K562 (cell line): Measurements from ENCODE around the gene POLD4. TPM values are rescaled to one million over a fixed set of nuclear protein-coding genes. Genes with fewer than 3 reads are reported as not detected.
A peak's percentile ranks its signal among the peaks of the same experiment; 100 is the strongest.

Experiments
- DNMT1 ChIP-seq: fragments of 450-650 bp; IDR thresholded peaks from 2 replicates; pipeline ENCODE4 v1.6.1; 2016; ENCODE audit warnings: antibody characterized with exemption, mild to moderate bottlenecking
- NFYB ChIP-seq: IDR thresholded peaks from 2 replicates; pipeline ENCODE4 v1.6.1; 2011; ENCODE audit warnings: mild to moderate bottlenecking, moderate library complexity; ENCODE audit not compliant: insufficient read length; ENCODE audit errors: extremely low read depth
- RBFOX2 ChIP-seq: fragments of 200-400 bp; formaldehyde crosslinking; IDR thresholded peaks from 2 replicates; pipeline ENCODE4 v1.6.1; 2017; ENCODE audit warnings: low read depth, mild to moderate bottlenecking, low read length, moderate library complexity
- RUNX1 ChIP-seq: sonication (generic); IDR thresholded peaks from 2 replicates; pipeline ENCODE4 v1.6.1; 2016; ENCODE audit warnings: antibody characterized with exemption, low read depth
- ZNF512 ChIP-seq: IDR thresholded peaks from 2 replicates; pipeline ENCODE4 v1.6.1; 2016; ENCODE audit warnings: missing genetic modification characterization, missing compliant biosample characterization
- ZNF609 ChIP-seq: sonication (generic); formaldehyde crosslinking; IDR thresholded peaks from 2 replicates; pipeline ENCODE4 v1.8.1; 2023; ENCODE audit warnings: missing genetic modification reagents, mild to moderate bottlenecking, borderline replicate concordance
- ZNF695 ChIP-seq: fragments of 450-650 bp; formaldehyde crosslinking; IDR thresholded peaks from 2 replicates; pipeline ENCODE4 v1.4.0; 2020; ENCODE audit warnings: mild to moderate bottlenecking, moderate library complexity
- polyA plus RNA-seq, 8 experiments: library from polyadenylated mRNA; depleted of rRNA in 4 of 8; stranded (reverse) in 5 of 8; unstranded in 3 of 8; fragments of >200 nt; fragmentation: Nextera tagmentation in 2 of 8; fragmentation: Illumina TruSeq in 1 of 8; extraction: Ambion mirVana in 2 of 8; extraction: Trizol in 1 of 8; gene quantifications; 2 replicates each; pipeline versions ENCODE4 v1.2.1 to v1.2.3, GENCODE V29; 2011 to 2014; ENCODE audit warnings: inconsistent platforms in 1 of 8, missing spikeins in 1 of 8
- total RNA-seq, 7 experiments: library from RNA; depleted of rRNA in 6 of 7; stranded (reverse); fragments of >200 nt in 6 of 7; fragmentation: Illumina TruSeq in 2 of 7; extraction: Trizol in 2 of 7; gene quantifications; 2 replicates each; pipeline versions ENCODE4 v1.2.1 to v1.2.3, GENCODE V29; 2011 to 2021; ENCODE audit warnings: low replicate concordance in 1 of 7
- TF ChIP-seq, protein P1 (sequence below), 2 experiments: fragments of 450-650 bp; formaldehyde crosslinking in 1 of 2; IDR thresholded peaks; 2 replicates each; pipeline versions ENCODE4 v1.4.0 to v1.6.1; 2014 to 2020; ENCODE audit warnings: mild to moderate bottlenecking in 2 of 2, borderline replicate concordance in 1 of 2, low read depth in 1 of 2

Gene POLD4
- total and polyA plus RNA-seq, 9 of the 15 experiments (the other 6 are each of a cell fraction or from before 2014, with no cell fraction given) = 5.8 to 64.5 (median 18.3) TPM

DNA sequence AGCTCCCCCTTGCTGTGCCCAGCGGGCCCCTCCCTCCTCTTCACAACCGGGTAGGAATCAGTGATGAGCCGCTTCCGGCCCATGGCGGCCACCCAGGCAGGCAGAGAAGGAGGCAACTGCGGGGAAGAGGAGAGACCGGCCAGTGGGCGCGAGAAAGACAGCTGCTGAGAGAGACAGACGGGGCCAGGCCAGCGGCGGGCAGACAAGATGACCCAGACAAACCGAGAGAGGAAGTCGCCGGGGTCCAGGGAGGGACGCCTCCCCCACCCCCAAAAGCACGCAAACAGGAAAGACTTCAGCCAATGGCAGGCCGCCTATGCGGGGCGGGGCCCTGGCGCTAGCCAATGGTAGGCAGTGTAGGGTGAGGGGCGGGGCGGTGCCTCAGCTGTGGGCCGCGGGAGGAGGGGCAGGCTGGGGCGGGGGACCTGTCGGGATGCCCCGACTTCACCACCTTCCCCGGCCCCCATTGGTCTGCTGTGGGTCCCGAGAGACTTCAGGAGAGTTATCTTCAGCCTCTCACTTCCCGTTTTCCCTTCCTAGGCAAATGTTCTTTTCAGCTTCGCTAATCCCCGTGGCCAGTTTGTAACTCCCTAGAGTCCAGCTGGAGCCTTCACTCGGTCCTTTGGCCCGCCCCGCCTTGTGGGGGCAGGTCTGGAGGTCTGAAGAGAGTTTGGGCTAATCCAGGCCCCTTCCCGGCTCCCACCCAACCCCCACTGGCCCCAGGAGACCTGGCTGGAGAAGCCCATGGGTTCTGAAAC lies at the start of gene POLD4 (continued):
- TF ChIP-seq, protein P1, sequence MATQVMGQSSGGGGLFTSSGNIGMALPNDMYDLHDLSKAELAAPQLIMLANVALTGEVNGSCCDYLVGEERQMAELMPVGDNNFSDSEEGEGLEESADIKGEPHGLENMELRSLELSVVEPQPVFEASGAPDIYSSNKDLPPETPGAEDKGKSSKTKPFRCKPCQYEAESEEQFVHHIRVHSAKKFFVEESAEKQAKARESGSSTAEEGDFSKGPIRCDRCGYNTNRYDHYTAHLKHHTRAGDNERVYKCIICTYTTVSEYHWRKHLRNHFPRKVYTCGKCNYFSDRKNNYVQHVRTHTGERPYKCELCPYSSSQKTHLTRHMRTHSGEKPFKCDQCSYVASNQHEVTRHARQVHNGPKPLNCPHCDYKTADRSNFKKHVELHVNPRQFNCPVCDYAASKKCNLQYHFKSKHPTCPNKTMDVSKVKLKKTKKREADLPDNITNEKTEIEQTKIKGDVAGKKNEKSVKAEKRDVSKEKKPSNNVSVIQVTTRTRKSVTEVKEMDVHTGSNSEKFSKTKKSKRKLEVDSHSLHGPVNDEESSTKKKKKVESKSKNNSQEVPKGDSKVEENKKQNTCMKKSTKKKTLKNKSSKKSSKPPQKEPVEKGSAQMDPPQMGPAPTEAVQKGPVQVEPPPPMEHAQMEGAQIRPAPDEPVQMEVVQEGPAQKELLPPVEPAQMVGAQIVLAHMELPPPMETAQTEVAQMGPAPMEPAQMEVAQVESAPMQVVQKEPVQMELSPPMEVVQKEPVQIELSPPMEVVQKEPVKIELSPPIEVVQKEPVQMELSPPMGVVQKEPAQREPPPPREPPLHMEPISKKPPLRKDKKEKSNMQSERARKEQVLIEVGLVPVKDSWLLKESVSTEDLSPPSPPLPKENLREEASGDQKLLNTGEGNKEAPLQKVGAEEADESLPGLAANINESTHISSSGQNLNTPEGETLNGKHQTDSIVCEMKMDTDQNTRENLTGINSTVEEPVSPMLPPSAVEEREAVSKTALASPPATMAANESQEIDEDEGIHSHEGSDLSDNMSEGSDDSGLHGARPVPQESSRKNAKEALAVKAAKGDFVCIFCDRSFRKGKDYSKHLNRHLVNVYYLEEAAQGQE (IDR thresholded peaks at IDR 0.05; ENCODE audit: borderline replicate concordance) = no peak
- TF ChIP-seq, protein P1 (CRISPR knock-in tag; IDR thresholded peaks at IDR 0.05; ENCODE audit: low read depth) = no peak
- TF ChIP-seq ZNF512 (no peak), DNMT1 (no peak), RUNX1 (no peak; the same call in 1 of the 2 replicates), NFYB (peak; percentile 62), RBFOX2 (peak; percentile 95), ZNF609 (CRISPR knock-in tag) (no peak), ZNF695 (CRISPR knock-in tag) (no peak)
